ENCODE results near the gene BAIAP2L2. TPM values are rescaled to one million over a fixed set of nuclear protein-coding genes. Genes with fewer than 3 reads are reported as not detected.

Gene BAIAP2L2
- total RNA-seq, 1 experiment from 2014 or later, result 2.3 TPM

DNA sequence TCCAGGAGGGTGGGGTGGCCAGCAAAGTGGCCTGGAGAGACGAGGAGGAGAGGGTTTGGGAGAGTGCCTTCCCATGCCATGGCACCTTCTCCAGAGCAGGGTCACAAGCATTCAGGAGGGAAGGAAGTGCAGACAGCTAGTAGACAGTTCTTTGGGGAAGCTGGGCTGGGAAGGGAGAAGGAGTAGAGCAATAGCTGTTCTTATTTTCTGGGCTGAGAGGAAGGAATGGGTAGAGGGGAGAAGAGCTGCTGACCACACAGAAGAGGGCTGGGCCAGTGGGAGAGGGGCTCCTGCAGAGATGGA is 68.0 kb downstream of the BAIAP2L2 start:
- Histone ChIP-seq H3K23ac (ENCODE audit: insufficient read length, low read depth, low read length) (no peak overlapping the region), H2AK5ac (ENCODE audit: insufficient read length, low read length) (no peak overlapping the region), H3K79me1 (ENCODE audit: insufficient read depth, low read depth, low read length, poor library complexity, severe bottlenecking) (no peaks in the 10 kb centered on the region), H3K4me2 (ENCODE audit: insufficient read depth, insufficient read length, low read length) (no peak overlapping the region), H4K5ac (ENCODE audit: insufficient read length, low read depth, low read length) (no peak overlapping the region), H3K18ac (ENCODE audit: insufficient read length, low read depth, low read length) (no peak overlapping the region), H2BK120ac (ENCODE audit: low read depth, low read length, poor library complexity, severe bottlenecking) (no peak overlapping the region), H3K56ac (ENCODE audit: insufficient read length, low read depth, low read length) (no peak overlapping the region), H3K9me3 (ENCODE audit: control insufficient read depth, low read depth, low read length) (no peaks in the 10 kb centered on the region), H3T11ph (ENCODE audit: low read length) (no peak overlapping the region), H3K27ac (ENCODE audit: insufficient read length, low read depth, low read length) (no peak overlapping the region), H2BK5ac (ENCODE audit: insufficient read length, low read length) (no peak overlapping the region), H2BK20ac (ENCODE audit: low read depth, low read length, poor library complexity, severe bottlenecking) (no peak overlapping the region), H2BK12ac (ENCODE audit: insufficient read length, low read depth, low read length) (no peak overlapping the region), H3K27me3 (ENCODE audit: insufficient read depth, low read length) (no peaks in the 10 kb centered on the region), H3K23me2 (ENCODE audit: insufficient read length, low read depth, low read length, poor library complexity, severe bottlenecking) (no peaks in the 10 kb centered on the region), H2AFZ (ENCODE audit: low read length) (no peak overlapping the region), H2BK15ac (ENCODE audit: low read depth, low read length) (no peak overlapping the region), H3K4me1 (ENCODE audit: insufficient read depth, low read length) (no peaks in the 10 kb centered on the region), H4K91ac (ENCODE audit: insufficient read length, low read depth, low read length) (no peak overlapping the region), H3K4ac (ENCODE audit: low read depth, low read length) (no peak overlapping the region), H3K14ac (ENCODE audit: insufficient read depth, low read length) (no peak overlapping the region), H4K8ac (replicated peaks; ENCODE audit: insufficient read length, low read depth, low read length) (no peak overlapping the region), H3K79me2 (ENCODE audit: insufficient read depth, low read length) (no peaks in the 10 kb centered on the region), H4K20me1 (ENCODE audit: control insufficient read depth, insufficient read depth, insufficient read length) (no peaks in the 10 kb centered on the region), H3K9ac (ENCODE audit: extremely low read depth, insufficient read length, low read length) (no peak overlapping the region)
- H3K4me3 Mint-ChIP-seq, result no peak overlapping the region
- peaks cover 14% of the 10 kb centered on the region for H3K27me3 Mint-ChIP-seq (ENCODE audit: low read depth)
- H3K36me3 Mint-ChIP-seq (ENCODE audit: insufficient read depth in 1 of 3, low read depth in 3 of 3), result no peaks in the 10 kb centered on the region
- peaks cover 0 to 11% of the 10 kb centered on the region in 2 experiments; a peak in 2 of 4 replicates for H3K4me1 Mint-ChIP-seq
- no peak for DNase-seq
- WGBS (ENCODE audit: extremely low coverage, insufficient read length, low lambda C conversion rate), result no CpG with 5 or more reads among the region's 1 CpG
- H3K27ac Mint-ChIP-seq, result no peak overlapping the region
- no peaks in the 10 kb centered on the region for H3K9me3 Mint-ChIP-seq
- TF ChIP-seq, protein P1, sequence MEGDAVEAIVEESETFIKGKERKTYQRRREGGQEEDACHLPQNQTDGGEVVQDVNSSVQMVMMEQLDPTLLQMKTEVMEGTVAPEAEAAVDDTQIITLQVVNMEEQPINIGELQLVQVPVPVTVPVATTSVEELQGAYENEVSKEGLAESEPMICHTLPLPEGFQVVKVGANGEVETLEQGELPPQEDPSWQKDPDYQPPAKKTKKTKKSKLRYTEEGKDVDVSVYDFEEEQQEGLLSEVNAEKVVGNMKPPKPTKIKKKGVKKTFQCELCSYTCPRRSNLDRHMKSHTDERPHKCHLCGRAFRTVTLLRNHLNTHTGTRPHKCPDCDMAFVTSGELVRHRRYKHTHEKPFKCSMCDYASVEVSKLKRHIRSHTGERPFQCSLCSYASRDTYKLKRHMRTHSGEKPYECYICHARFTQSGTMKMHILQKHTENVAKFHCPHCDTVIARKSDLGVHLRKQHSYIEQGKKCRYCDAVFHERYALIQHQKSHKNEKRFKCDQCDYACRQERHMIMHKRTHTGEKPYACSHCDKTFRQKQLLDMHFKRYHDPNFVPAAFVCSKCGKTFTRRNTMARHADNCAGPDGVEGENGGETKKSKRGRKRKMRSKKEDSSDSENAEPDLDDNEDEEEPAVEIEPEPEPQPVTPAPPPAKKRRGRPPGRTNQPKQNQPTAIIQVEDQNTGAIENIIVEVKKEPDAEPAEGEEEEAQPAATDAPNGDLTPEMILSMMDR (conservative IDR thresholded peaks at IDR 0.05), result no peak

Data from H9 (cell line).